Globus pallidus (tissue), 1 donor: ENCODE results near the gene RNF38.
"Not testable (repeated sequence)": the region's sequence is repeated elsewhere in the genome, so short reads cannot be mapped to it uniquely, and the experiment has no call there.

Source experiments
- DNase-seq: peaks from one replicate; pipeline ENCODE4 v3.0.0-alpha.2; 2015; ENCODE audit warnings: low spot score

RNF38 gene

GRCh38 chr9:36399980-36400331 lies at the start of gene RNF38:
Gene RNF38 (minus strand): TSS chr9:36400269. CDS start chr9:36400108, 161 bp downstream.
- no peak for DNase-seq

DNA sequence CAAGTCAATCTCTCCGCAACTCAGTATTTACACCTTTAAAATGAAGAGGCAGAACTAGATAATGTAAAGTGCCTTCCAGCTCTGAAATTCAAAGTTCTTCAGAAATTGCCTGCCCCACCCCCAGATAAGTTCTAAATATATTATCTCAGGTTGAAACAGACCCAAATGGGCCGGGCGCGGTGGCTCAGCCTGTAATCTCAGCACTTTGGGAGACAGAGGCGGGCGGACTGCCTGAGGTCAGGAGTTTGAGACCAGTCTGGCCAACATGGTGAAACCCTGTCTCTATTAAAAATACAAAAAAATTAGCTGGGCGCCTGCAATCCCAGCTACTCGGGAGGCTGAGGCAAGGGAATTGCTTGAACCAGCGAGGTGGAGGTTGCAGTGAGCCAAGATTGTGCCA lies 48.5 kb upstream of the RNF38 start:
- not testable (repeated sequence) for DNase-seq

DNA sequence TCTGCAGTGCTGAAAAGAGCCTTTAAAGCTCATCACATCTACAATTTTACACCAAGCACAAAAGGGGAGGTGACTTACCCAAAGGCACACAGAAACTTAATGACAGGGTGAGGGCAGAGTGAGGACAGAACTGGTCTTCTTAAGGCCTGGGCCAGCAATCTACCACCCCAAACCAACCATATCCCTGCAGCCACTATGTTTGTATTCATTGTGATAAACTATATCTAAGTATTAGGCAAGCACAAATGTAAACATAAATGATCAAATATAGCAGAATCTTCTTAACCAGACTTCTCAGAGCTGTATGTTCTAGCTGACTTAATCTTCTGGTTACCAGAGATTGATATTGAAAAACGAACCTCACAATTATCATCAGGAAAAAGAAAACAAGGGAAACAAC lies 47.9 kb upstream of the RNF38 start:
- DNase-seq = no peak

- not testable (repeated sequence) for DNase-seq
These were observed 46.6 kb upstream of the RNF38 start for GRCh38 chr9:36446678-36447077.

GRCh38 chr9:36445800-36446361 lies 45.8 kb upstream of the RNF38 start:
- no peak for DNase-seq

DNA sequence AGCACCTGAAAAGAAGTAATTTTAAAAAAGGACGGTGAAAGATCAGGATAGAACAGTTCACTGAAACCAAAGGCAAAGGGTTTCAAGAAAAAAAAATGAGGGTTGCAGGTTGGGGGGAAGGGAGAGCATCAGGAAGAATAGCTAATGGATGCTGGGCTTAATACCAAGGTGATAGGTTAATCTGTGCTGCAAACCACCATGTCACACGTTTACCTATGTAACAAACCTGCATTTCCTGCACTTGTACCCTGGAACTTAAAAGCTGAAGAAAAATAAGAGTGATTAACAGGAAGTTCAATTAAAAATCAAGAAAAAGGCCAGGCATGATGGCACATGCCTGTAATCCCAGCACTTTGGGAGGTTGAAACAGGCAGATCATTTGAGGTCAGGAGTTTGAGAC lies 44.1 kb upstream of the RNF38 start:
- no peak for DNase-seq

- no peak for DNase-seq
These were observed 43.5 kb upstream of the RNF38 start for GRCh38 chr9:36443581-36443980.

DNA sequence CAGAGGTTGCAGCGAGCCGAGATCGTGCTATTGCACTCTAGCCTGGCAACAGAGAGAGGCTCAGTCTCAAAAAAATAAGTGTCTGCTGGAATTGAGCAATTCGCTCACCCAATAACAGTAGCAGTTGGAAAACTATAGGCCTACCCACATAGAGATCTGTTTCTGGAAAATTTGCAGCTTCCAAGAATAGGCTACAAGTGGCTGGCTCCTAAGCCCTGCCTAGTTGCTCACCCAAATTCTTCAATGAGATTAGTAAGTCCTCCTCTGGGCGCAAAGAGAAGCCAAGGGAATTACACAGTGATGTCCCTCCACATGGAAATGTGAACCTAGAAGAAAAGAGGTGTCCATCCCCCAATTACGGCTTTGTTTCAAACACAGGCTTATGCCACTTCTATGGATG lies 42.6 kb upstream of the RNF38 start:
- no peak for DNase-seq

DNA sequence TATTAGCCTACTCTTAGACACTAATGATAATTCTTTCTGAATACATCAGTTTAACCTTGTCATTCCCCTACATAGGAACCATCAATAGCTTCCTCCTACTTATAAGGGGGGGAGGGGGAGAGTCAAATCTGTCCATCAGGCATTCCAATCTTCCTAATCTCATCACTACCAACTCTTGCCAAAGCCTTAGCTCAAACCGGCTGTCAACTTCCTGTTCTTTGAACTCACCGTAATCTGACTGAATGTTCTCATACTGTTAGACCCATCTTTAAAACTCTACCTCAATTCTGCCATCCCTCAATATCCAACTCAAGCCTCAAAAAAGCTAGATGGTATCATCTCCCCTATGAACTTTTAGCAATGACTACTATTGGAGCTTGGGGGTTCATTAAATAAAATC lies 41.9 kb upstream of the RNF38 start:
- no peak for DNase-seq

GRCh38 chr9:36438536-36439236 lies 38.6 kb upstream of the RNF38 start:
- DNase-seq = no peak

DNA sequence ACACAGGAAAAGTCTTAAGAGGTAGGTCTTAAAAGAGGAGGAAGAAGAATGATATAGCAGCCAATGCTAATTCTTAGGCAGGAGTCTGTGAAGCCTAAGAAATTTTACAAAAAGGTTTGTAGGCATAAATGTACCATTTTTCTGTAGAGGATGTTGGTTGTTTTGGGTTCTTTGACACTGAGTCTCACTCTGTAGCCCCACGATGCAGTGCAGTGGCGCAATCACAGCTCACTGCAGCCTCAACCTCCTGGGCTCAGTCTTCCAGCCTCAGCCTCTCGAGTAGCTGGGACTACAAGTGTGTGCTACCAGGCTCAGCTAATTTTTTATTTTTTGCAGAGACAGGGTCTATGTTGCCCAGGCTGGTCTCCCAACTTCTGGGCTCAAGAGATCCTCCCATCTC lies 37.7 kb upstream of the RNF38 start:
- no peak for DNase-seq

- peak; percentile 60 for DNase-seq
These were observed 36.8 kb upstream of the RNF38 start for GRCh38 chr9:36436909-36437308.

GRCh38 chr9:36433386-36433785 lies 33.3 kb upstream of the RNF38 start:
- DNase-seq = no peak

DNA sequence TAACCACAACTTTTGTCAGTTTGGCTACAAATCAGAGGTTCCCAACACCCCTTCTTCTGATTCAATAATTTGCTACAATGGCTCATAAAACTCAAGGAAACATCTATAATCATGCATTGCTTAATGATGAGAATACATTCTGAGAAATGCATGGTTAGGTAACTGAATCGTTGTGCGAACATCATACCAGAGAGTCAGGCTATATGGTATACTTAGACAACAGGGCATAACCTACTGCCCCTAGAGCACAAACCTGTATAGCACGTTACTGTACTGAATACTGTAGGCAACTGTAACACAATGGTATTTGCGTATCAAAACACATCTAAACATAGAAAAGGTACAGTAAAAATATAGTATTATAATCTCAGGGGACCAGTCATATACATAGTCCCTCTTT lies 31.0 kb upstream of the RNF38 start:
- DNase-seq = no peak

DNA sequence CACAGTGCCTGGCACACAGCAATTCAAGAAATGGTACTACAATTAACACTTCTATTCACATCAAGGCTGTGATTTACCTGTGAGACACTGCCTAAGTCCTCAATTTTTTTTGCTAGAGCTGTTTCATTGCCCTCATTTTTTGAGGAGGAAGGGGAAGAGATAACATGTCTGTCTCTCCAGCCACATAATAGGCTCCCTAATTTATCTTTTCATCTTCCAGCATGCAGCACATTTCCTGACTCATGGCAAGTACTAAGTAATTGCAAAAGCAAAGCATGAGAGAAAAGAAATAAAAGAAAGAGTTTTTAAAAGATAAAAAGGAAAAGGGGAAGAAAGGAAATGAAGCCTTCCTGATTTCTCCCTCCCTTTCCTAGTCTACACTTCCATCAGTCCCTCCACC lies 26.9 kb upstream of the RNF38 start:
- DNase-seq = no peak

DNA sequence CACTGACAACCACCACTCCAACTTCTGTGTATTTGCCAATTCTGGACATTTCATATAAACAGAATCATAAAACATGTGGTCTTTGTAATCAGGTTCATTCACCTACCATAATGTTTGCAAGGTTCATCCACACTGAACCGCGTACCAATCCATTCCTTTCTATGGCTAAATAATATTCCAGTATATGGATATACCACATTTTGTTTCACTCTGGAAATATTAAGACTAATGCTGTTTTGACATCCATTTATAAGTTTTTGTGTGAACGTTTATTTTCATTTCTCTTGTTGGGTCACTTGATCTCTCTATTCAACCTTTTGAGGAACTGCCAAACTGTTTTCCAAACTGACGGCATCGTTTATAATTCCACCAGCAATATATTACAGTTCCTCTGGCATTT lies 26.3 kb upstream of the RNF38 start:
- DNase-seq = no peak

DNA sequence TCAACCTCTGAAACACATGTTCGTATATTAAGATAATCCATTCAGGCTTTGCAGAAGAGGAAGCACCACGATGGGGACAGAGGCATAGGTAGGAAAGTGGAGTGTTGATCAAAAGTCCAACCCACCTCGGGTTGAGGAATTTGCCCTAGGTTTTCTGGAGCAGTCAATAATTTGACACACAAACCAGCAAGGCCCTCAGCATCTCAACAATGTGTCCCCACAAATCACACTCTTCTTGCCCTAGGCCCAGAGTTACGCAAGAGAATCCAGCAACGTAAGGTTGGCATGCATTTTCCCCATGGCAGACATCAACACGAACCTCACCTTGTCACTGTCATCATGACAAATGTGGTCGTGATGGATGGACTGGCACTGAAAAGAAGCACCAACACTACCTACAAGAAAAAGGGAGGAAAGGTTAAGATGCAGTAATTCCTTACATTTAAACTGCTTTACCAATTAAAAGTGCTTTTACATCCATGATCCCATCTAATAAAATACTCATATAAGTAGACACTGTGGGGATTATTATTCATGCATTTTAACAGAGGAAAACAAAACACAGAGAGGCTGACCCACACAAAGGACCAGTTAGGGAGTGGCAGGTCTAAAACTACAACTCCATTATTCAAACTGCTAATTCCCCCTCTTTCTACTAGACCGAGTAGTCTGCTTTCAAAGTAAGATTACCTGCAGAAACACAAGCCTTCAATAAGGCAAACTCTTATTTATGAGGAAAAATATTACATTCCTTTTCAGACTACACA lies 24.4 kb upstream of the RNF38 start:
- no peak for DNase-seq

DNA sequence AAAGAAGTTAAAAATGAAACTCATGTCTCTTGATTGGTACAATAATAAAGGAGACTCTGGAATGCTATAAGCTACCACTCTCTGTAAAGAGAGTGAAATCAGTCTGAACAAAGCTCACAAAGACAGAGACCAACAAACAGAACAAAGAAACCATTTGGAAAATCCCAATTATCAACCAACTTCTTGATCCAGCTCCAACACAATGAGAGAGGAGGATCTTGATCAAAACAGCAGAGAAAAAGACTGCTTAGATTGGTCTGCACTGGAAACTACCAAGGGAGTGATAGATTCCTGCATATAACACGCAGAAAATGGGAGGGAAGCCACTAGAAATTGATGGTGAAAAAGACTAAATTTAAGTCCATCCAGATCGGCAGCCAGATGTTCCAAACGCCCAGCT lies 23.1 kb upstream of the RNF38 start:
- peak; percentile 86 for DNase-seq

- DNase-seq = no peak
These were observed 16.8 kb upstream of the RNF38 start for GRCh38 chr9:36416890-36417289.

- no peak for DNase-seq
These were observed 15.9 kb upstream of the RNF38 start for GRCh38 chr9:36415822-36416525.

GRCh38 chr9:36411410-36411809 lies 11.3 kb upstream of the RNF38 start:
- DNase-seq = not testable (repeated sequence)

- not testable (repeated sequence) for DNase-seq
These were observed 9.0 kb upstream of the RNF38 start for GRCh38 chr9:36409076-36409475.
